Subcutaneous adipose tissue (tissue), 4 donors: ENCODE data around the gene XRRA1. TPM values are rescaled to one million over a fixed set of nuclear protein-coding genes. Genes with fewer than 3 reads are reported as not detected.

Experiments used
- CTCF ChIP-seq: fragments of 450-650 bp; IDR thresholded peaks from one replicate; pipeline ENCODE4 v1.5.1; 2016; ENCODE audit warnings: low read depth, mild to moderate bottlenecking, control low read depth, antibody characterized with exemption, moderate library complexity
- total RNA-seq, 4 donors: library from RNA; depleted of rRNA; stranded (reverse); fragments of >200 nt; gene quantifications; one replicate each; pipeline ENCODE4 v1.1.0, GENCODE V29; 2016

Gene XRRA1
- total RNA-seq, 4 donors from 2014 or later = 12.9 to 35.0 (median 18.2) TPM

DNA sequence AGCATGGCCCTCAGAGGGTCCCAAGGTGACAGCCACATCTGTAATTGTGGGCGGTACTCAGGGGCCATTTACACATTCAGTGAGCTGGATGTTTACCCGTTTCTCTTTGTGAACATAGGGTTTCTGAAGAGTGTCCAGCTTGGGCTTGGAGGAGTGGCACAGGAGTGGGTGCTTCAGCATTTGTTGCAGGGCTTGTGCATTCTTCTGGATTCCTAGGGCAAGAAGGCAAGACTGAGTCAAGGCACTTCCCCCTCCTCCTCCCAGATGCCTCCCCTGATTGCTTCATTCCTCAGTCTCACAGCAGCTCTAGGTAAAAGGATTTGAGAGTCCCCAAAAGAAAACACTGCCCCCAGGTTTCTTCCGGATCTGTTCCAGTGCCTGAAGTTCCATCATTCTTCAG lies 104.8 kb downstream of the XRRA1 start:
- no peak for TF ChIP-seq CTCF

GRCh38 chr11:74842967-74843366 lies 105.9 kb downstream of the XRRA1 start:
- TF ChIP-seq CTCF = no peak

- TF ChIP-seq CTCF = no peak
Observed at GRCh38 chr11:74840486-74840885, 108.4 kb downstream of the XRRA1 start.

GRCh38 chr11:74839971-74840370 lies 108.9 kb downstream of the XRRA1 start:
- TF ChIP-seq CTCF = no peak

- no peak for TF ChIP-seq CTCF
Observed at GRCh38 chr11:74839446-74839845, 109.4 kb downstream of the XRRA1 start.

GRCh38 chr11:74838188-74838587 lies 110.7 kb downstream of the XRRA1 start:
- TF ChIP-seq CTCF = no peak

DNA sequence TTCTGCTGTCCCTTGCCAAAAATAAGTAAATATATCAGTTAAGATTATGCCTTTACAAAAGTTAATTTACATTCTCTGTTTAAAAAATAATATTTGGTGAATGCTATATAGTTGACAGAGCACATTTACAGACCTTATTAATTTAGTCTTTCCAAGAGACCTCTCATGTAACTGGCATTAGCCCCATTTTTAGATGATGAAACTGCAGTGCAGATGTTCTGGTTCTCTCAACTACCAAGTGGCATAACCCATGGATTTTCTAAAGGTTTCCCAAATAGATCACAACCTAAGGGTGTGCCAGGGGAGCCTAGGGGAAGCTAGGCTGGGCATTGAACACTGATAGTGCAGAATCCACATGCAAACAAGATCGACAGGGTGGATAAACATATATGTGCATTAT lies 111.7 kb downstream of the XRRA1 start:
- no peak for TF ChIP-seq CTCF
